ENCODE data around the gene PCDHB11. TPM values are rescaled to one million over a fixed set of nuclear protein-coding genes. Genes with fewer than 3 reads are reported as not detected.
"Not testable (repeated sequence)": the region's sequence is repeated elsewhere in the genome, so short reads cannot be mapped to it uniquely, and the experiment has no call there.

Gene PCDHB11
- total RNA-seq, result not detected in 2 replicates

DNA sequence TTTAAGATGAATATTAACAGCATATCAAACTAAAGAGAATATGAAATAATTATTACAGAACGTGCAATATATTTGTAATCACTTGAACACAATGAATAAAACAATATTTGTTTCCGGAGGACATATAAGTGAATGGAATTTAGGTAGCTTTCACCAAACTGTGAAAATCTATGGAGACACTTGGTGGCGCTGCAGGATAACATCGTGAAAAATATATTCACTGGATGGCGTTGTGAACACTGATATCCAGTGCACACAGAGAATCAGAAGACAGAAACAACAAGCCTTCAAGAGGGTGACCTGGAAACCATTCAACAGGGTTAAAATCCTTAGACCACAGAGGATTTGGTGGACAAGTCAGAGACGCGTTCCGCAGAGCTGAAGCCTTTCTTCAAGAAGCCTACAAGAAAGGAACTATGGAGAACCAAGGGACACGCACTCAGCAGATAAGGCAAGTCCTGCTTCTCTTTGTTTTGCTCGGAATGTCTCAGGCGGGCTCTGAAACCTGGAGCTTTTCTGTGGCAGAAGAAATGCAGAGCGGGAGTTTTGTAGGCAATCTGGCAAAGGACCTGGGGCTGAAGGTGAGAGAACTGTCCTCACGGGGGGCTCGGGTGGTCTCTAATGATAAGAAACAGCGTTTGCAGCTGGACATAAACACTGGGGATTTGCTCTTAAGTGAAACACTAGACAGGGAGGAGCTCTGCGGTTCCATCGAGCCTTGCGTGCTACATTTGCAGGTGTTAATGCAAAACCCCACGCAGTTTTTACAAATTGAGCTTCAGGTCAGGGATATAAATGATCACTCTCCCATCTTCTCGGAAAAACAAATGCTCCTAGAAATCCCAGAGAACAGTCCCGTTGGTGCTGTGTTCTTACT is at the start of gene PCDHB11:
Gene PCDHB11, plus strand, starts transcription at position 269 of the 877 bp plus-strand sequence. Its CDS starts 148 bp downstream, at position 417.
- DNase-seq (no peak), ATAC-seq (ENCODE audit: low read depth) (no peak)
- Mint-ChIP-seq H3K27ac (no peak within 1 kb of the TSS), H3K27me3 (peaks cover 7% of the 10 kb centered on the region), H3K9me3 (peaks cover 33% of the 10 kb centered on the region), H3K4me1 (no peaks in the 10 kb centered on the region), H3K36me3 (ENCODE audit: low read depth) (peaks cover 2% of the 10 kb centered on the region), H3K4me3 (no peak within 1 kb of the TSS)
- ChIA-PET POLR2A (no interaction called here), CTCF (no interaction called here)
- intact Hi-C loops (cut with micrococcal nuclease), result no loop called here
- TF ChIP-seq, protein P1, sequence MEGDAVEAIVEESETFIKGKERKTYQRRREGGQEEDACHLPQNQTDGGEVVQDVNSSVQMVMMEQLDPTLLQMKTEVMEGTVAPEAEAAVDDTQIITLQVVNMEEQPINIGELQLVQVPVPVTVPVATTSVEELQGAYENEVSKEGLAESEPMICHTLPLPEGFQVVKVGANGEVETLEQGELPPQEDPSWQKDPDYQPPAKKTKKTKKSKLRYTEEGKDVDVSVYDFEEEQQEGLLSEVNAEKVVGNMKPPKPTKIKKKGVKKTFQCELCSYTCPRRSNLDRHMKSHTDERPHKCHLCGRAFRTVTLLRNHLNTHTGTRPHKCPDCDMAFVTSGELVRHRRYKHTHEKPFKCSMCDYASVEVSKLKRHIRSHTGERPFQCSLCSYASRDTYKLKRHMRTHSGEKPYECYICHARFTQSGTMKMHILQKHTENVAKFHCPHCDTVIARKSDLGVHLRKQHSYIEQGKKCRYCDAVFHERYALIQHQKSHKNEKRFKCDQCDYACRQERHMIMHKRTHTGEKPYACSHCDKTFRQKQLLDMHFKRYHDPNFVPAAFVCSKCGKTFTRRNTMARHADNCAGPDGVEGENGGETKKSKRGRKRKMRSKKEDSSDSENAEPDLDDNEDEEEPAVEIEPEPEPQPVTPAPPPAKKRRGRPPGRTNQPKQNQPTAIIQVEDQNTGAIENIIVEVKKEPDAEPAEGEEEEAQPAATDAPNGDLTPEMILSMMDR (IDR thresholded peaks at IDR 0.05), result no peak

DNA sequence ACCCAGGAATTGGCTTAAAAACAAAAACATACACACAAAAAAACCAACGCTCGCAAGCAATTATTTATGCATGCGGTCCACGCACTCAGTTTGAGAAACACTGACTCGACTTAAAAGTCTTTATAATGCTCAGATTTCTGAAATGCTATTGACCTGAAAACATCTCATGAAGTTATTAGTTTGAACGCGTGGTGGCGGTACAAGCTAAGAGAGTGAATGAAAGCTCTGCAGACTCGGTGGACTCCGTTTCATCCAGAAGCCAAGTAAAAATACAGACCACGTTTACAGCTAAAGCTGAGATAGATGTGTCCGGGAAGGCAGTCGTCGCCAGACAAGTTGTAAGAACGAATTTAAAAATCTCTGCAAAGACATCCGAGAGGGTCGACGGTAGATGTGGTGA is 49.6 kb upstream of the PCDHB11 start, which contains the start of gene PCDHB6:
Gene PCDHB6, plus strand, starts transcription at position 246 of the 400 bp plus-strand sequence. CDS start 201 bp downstream, outside the sequence.
- ChIA-PET CTCF (no interaction called here), POLR2A (no interaction called here)
- H3K27ac Mint-ChIP-seq, result no peak within 1 kb of the TSS
- peak within 1 kb of the TSS; percentile 4 for H3K4me3 Mint-ChIP-seq
- TF ChIP-seq, protein P1 (IDR thresholded peaks at IDR 0.05), result no peak
- intact Hi-C loops (cut with micrococcal nuclease), result no loop called here
- peaks cover 17% of the 10 kb centered on the region for H3K27me3 Mint-ChIP-seq
- no peaks in the 10 kb centered on the region for H3K36me3 Mint-ChIP-seq (ENCODE audit: low read depth)
- peaks cover 12% of the 10 kb centered on the region for H3K9me3 Mint-ChIP-seq
- DNase-seq (no peak), ATAC-seq (ENCODE audit: low read depth) (no peak)
- no peaks in the 10 kb centered on the region for H3K4me1 Mint-ChIP-seq

DNA sequence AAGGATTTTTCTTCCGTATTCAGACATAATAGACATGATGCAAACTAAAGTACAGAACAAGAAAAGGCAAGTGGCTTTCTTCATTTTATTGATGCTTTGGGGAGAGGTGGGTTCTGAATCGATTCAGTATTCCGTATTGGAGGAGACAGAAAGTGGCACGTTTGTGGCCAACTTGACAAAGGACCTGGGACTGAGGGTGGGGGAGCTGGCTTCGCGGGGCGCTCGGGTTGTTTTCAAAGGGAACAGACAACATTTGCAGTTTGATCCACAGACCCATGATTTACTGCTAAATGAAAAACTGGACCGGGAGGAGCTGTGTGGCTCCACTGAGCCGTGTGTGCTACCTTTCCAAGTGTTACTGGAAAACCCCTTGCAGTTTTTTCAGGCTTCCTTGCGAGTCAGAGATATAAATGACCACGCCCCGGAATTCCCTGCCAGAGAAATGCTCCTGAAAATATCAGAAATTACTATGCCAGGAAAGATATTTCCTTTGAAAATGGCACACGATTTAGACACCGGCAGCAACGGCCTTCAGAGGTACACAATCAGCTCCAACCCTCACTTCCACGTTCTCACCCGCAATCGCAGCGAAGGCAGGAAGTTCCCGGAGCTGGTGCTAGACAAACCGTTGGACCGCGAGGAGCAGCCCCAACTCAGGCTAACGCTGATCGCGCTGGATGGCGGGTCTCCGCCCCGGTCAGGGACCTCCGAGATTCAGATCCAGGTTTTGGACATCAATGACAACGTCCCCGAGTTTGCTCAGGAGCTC is 49.0 kb upstream of the PCDHB11 start:
- POLR2A ChIA-PET, result no interaction called here
- peaks cover 12% of the 10 kb centered on the region for H3K9me3 Mint-ChIP-seq
- no peak for DNase-seq
- TF ChIP-seq, protein P1 (IDR thresholded peaks at IDR 0.05), result no peak
- H3K36me3 Mint-ChIP-seq (ENCODE audit: low read depth), result no peaks in the 10 kb centered on the region
- ATAC-seq (ENCODE audit: low read depth), result no peak
- peaks cover 17% of the 10 kb centered on the region for H3K27me3 Mint-ChIP-seq
- no peak overlapping the region for H3K27ac Mint-ChIP-seq
- intact Hi-C loops (cut with micrococcal nuclease), result no loop called here
- CTCF ChIA-PET, result no interaction called here
- H3K4me3 Mint-ChIP-seq, result peak overlapping the region; percentile 4
- no peaks in the 10 kb centered on the region for H3K4me1 Mint-ChIP-seq

DNA sequence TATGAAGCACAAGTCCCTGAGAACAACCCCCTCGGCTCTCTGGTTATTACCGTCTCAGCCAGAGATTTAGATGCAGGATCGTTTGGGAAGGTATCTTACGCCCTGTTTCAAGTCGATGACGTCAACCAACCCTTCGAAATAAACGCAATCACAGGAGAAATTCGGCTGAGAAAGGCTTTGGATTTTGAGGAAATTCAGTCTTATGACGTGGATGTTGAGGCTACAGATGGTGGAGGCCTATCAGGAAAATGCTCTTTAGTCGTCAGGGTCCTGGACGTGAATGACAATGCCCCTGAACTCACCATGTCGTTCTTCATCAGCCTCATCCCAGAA is 48.5 kb upstream of the PCDHB11 start:
- intact Hi-C loops (cut with micrococcal nuclease), result no loop called here
- Mint-ChIP-seq H3K4me1 (no peaks in the 10 kb centered on the region), H3K27ac (no peak overlapping the region), H3K9me3 (peaks cover 14% of the 10 kb centered on the region), H3K27me3 (peaks cover 17% of the 10 kb centered on the region), H3K36me3 (ENCODE audit: low read depth) (no peaks in the 10 kb centered on the region), H3K4me3 (no peak overlapping the region)
- ChIA-PET CTCF (no interaction called here), POLR2A (no interaction called here)
- TF ChIP-seq, protein P1 (IDR thresholded peaks at IDR 0.05), result no peak
- no peak for ATAC-seq (ENCODE audit: low read depth)
- no peak for DNase-seq

DNA sequence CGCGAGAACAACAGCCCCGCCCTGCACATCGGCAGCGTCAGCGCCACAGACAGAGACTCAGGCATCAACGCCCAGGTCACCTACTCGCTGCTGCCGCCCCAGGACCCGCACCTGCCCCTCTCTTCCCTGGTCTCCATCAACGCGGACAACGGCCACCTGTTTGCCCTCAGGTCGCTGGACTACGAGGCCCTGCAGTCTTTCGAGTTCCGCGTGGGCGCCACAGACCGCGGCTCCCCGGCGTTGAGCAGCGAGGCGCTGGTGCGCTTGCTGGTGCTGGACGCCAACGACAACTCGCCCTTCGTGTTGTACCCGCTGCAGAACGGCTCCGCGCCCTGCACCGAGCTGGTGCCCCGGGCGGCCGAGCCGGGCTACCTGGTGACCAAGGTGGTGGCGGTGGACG is 47.8 kb upstream of the PCDHB11 start:
- Mint-ChIP-seq H3K9me3 (peaks cover 18% of the 10 kb centered on the region), H3K27me3 (peaks cover 18% of the 10 kb centered on the region)
- H3K4me3 Mint-ChIP-seq; H3K4me1 Mint-ChIP-seq; POLR2A ChIA-PET; CTCF ChIA-PET; ATAC-seq (ENCODE audit: low read depth); H3K36me3 Mint-ChIP-seq (ENCODE audit: low read depth); H3K27ac Mint-ChIP-seq; intact Hi-C loops (cut with micrococcal nuclease); DNase-seq: not testable (repeated sequence)

DNA sequence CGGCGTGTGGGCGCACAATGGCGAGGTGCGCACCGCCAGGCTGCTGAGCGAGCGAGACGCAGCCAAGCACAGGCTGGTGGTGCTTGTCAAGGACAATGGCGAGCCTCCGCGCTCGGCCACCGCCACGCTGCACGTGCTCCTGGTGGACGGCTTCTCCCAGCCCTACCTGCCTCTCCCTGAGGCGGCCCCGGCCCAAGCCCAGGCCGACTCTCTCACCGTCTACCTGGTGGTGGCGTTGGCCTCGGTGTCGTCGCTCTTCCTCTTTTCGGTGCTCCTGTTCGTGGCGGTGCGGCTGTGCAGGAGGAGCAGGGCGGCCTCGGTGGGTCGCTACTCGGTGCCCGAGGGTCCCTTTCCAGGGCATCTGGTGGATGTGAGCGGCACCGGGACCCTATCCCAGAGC is 47.3 kb upstream of the PCDHB11 start:
- peaks cover 19% of the 10 kb centered on the region for H3K27me3 Mint-ChIP-seq
- H3K36me3 Mint-ChIP-seq (ENCODE audit: low read depth); H3K27ac Mint-ChIP-seq; H3K4me1 Mint-ChIP-seq; DNase-seq; CTCF ChIA-PET; ATAC-seq (ENCODE audit: low read depth); H3K4me3 Mint-ChIP-seq; intact Hi-C loops (cut with micrococcal nuclease); POLR2A ChIA-PET: not testable (repeated sequence)
- peaks cover 19% of the 10 kb centered on the region for H3K9me3 Mint-ChIP-seq

Measured in activated B cell treated with CpG ODN at 0.5 μM for 24 hours (primary cell).